Peyer's patch (tissue), 4 donors: ENCODE data around the gene SIAH1. TPM values are rescaled to one million over a fixed set of nuclear protein-coding genes. Genes with fewer than 3 reads are reported as not detected.
"Not testable (repeated sequence)": the region's sequence is repeated elsewhere in the genome, so short reads cannot be mapped to it uniquely, and the experiment has no call there.

ENCODE experiments used
- DNase-seq, 3 donors: peaks; one replicate each; pipeline ENCODE4 v3.0.0-alpha.2; 2017 to 2019
- H3K27ac ChIP-seq, 4 donors: fragments of 200-600 bp; sonication (generic); one replicate each; pipeline ENCODE4 v1.5.1; 2016 to 2019
- H3K27me3 ChIP-seq, 2 donors: fragments of 200-600 bp; sonication (generic); one replicate each; pipeline ENCODE4 v1.5.1; 2019
- H3K36me3 ChIP-seq, 3 donors: fragments of 200-600 bp; sonication (generic); one replicate each; pipeline ENCODE4 v1.5.1; 2016 to 2019
- H3K4me1 ChIP-seq, 4 donors: fragments of 200-600 bp; sonication (generic); one replicate each; pipeline ENCODE4 v1.5.1; 2016 to 2019
- H3K4me3 ChIP-seq, 4 donors: fragments of 200-600 bp; sonication (generic); 1 replicate in 3 of 4; 2 replicates in 1 of 4; pipeline ENCODE4 v1.5.1; 2016 to 2019; ENCODE audit warnings: mild to moderate bottlenecking in 1 of 4
- H3K9me3 ChIP-seq, 4 donors: fragments of 200-600 bp; sonication (generic); one replicate each; pipeline ENCODE4 v1.5.1; 2016 to 2019; ENCODE audit warnings: mild to moderate bottlenecking in 1 of 4
- POLR2A ChIP-seq, 2 donors: fragments of 450-650 bp; IDR thresholded peaks; one replicate each; pipeline ENCODE4 v1.5.1; 2017; ENCODE audit warnings: antibody characterized with exemption in 2 of 2, mild to moderate bottlenecking in 2 of 2, moderate library complexity in 2 of 2
- total RNA-seq, 4 donors: library from RNA; depleted of rRNA; stranded (reverse); fragments of >200 nt; gene quantifications; one replicate each; pipeline ENCODE4 v1.1.0, GENCODE V29; 2016
- TF ChIP-seq, protein P1 (sequence below), 6 experiments: fragments of 450-650 bp in 4 of 6; fragments of 200-600 bp in 2 of 6; sonication (generic) in 1 of 6; IDR thresholded peaks; one replicate each; pipeline ENCODE4 v1.5.1; 2017 to 2019; ENCODE audit warnings: antibody characterized with exemption in 6 of 6, mild to moderate bottlenecking in 3 of 6, moderate library complexity in 1 of 6

Gene SIAH1
- total RNA-seq, 4 donors from 2014 or later, result 27.7 to 35.3 (median 31.4) TPM

DNA sequence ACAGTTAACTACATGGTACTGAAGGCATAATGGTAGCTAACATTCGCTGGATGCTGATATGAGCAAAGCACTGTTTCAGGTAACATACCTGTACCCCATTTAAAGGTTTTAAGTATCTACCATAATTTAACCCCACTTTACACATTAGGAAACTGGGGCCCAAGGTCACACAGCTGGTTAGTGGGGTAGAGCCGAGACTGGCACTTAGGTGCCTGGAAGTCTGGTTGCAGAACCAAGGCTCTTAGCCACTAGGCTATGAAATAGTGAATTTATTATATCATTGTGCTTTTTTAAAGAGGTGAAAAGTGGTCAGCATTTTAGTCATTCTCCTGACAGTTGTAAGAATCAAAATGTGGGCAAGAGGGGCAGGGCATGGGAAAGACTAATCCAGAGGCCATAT, 25.2 kb downstream of the SIAH1 start:
- Histone ChIP-seq H3K27ac (no peak overlapping the region), H3K36me3 (peaks cover 0 to 17% (median 0%) of the 10 kb centered on the region in 3 donors), H3K27me3 (no peaks in the 10 kb centered on the region), H3K4me1 (peaks cover 0 to 8% (median 0%) of the 10 kb centered on the region in 4 donors), H3K4me3 (no peak overlapping the region), H3K9me3 (no peaks in the 10 kb centered on the region)
- no peak for DNase-seq
- TF ChIP-seq, protein P1, sequence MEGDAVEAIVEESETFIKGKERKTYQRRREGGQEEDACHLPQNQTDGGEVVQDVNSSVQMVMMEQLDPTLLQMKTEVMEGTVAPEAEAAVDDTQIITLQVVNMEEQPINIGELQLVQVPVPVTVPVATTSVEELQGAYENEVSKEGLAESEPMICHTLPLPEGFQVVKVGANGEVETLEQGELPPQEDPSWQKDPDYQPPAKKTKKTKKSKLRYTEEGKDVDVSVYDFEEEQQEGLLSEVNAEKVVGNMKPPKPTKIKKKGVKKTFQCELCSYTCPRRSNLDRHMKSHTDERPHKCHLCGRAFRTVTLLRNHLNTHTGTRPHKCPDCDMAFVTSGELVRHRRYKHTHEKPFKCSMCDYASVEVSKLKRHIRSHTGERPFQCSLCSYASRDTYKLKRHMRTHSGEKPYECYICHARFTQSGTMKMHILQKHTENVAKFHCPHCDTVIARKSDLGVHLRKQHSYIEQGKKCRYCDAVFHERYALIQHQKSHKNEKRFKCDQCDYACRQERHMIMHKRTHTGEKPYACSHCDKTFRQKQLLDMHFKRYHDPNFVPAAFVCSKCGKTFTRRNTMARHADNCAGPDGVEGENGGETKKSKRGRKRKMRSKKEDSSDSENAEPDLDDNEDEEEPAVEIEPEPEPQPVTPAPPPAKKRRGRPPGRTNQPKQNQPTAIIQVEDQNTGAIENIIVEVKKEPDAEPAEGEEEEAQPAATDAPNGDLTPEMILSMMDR (IDR thresholded peaks at IDR 0.05), result no peak
- no peak for TF ChIP-seq POLR2A (IDR thresholded peaks at IDR 0.05)

DNA sequence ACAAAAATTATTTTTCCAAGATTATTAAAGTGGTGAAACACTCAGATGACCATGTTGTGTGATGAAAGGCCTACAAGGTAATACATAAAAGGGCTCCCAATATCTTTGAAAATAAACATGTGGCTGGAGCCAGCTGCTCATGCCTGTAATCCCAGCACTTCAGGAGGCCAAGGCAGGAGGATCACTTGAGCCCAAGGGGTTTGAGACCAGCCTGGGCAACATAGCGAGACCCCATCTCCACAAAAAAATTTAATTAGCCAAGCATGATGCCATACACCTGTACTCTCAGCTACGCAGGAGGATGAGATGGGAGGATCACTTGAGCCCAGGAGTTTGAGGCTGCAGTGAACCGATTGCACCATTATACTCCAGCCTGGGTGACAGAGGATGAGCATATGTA, 26.8 kb downstream of the SIAH1 start:
- H3K36me3 ChIP-seq, result peaks cover 0 to 19% (median 0%) of the 10 kb centered on the region in 3 donors
- TF ChIP-seq, protein P1 (IDR thresholded peaks at IDR 0.05), result no peak
- TF ChIP-seq POLR2A (IDR thresholded peaks at IDR 0.05), result no peak
- H3K27ac ChIP-seq, result no peak overlapping the region
- no peak for DNase-seq
- H3K27me3 ChIP-seq, result no peaks in the 10 kb centered on the region
- no peak overlapping the region for H3K4me3 ChIP-seq
- H3K9me3 ChIP-seq, result no peaks in the 10 kb centered on the region
- H3K4me1 ChIP-seq, result no peaks in the 10 kb centered on the region

DNA sequence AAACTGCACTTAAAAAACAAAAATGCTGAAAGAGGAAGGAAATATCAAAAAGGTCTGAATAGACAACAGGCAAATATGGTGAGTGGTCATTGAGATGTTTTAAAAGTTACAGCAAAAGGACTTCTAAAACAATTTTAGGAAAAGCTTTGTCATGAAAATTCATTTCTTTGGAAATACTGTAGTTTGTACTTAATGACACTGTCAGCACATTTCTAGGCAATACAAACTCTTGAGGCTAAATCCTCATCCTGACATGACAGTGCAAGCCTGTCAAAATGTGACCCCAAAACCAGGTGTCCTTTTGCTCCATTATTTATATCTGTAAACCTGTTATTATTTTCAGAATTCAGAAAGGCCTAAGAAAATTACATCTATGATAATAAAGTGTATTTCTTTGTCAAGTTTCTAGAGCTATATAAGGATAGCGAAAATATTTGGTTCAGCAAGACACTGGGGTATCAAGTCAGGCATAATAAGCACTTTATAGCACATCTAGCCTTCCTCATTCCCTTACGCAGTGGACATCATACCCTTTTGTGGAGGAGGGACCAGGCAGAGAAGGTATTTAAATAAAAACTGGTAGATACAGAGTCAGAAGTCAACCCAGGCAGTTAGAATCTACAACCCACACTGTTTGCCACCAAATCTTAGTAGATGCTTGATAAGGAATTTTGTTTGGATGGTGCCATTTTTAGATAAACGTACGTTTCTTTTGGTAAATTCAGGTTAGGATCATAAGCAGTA, 28.4 kb downstream of the SIAH1 start:
- TF ChIP-seq, protein P1 (IDR thresholded peaks at IDR 0.05), result no peak
- no peak for TF ChIP-seq POLR2A (IDR thresholded peaks at IDR 0.05)
- DNase-seq, result no peak
- no peaks in the 10 kb centered on the region for H3K9me3 ChIP-seq
- H3K27me3 ChIP-seq, result no peaks in the 10 kb centered on the region
- H3K4me1 ChIP-seq, result no peaks in the 10 kb centered on the region
- H3K27ac ChIP-seq, result no peak overlapping the region
- no peak overlapping the region for H3K4me3 ChIP-seq
- peaks cover 0 to 32% (median 0%) of the 10 kb centered on the region in 3 donors for H3K36me3 ChIP-seq

DNA sequence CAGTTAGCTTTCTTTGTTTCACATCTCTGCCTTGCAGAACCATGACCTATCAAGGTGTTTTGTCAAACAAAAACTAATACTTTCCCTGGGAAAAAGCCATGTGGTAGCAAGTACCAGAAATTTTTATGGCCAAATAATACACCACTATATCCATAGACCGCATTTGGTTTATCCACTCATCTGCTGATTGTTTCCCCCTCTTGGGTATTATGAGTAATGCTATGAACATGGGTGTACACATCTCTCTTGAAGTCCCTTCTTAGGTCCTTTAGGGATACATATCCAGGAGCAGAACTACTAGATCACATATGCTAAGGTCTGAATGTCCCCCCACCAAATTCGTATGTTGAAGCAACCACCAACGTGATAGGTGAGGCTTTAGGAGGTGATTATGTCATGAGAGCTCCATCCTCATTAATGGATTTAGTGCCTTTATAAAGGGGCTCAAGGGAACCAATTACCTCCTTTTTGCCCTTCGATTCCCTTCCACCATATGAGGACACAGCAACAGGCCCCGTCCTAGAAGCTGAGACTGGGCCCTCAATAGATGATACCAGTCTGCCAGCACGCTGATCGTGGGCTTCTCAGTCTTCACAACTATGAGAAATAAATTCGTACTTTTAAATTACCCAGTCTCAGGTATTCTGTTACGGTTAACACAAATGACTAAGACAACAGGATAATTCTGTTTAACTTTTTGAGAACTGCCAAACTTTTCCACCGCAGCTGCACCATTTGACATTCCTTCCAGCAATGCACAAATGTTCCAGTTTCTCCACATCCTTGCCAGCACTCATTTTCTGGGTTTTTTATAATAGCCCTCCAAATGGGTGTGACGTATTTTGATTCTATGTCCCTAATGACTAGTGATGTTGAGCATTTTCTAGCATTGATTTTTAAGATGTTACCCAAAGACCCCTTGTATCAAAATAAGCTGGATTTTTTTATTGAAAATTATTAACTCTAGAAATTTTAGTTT, 30.0 kb downstream of the SIAH1 start:
- Histone ChIP-seq H3K9me3 (no peaks in the 10 kb centered on the region), H3K4me1 (no peaks in the 10 kb centered on the region), H3K36me3 (peaks cover 0 to 43% (median 0%) of the 10 kb centered on the region in 3 donors), H3K27ac (no peak overlapping the region), H3K4me3 (no peak overlapping the region), H3K27me3 (no peaks in the 10 kb centered on the region)
- no peak for DNase-seq
- TF ChIP-seq, protein P1 (IDR thresholded peaks at IDR 0.05), result no peak
- no peak for TF ChIP-seq POLR2A (IDR thresholded peaks at IDR 0.05)

DNA sequence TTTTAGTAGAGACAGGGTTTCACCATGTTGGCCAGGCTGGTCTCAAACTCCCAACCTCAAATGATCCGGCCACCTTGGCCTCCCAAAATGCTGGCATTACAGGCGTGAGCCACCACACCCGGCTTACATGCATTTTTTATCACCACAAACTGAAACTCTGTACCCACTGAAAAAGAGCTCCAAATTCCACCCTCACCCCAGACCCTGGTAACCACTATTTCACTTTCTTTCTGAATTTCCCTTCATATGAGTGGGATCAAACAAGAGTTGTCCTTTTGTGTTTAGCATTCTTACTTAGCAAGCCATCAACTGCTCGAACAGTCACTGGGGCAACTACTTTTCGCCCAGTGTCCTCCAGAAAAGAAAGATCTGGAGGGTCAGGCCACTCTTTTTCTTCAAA, 30.8 kb downstream of the SIAH1 start:
- not testable (repeated sequence) for H3K4me3 ChIP-seq, H3K4me1 ChIP-seq, DNase-seq, H3K27ac ChIP-seq, H3K9me3 ChIP-seq, H3K27me3 ChIP-seq
- H3K36me3 ChIP-seq, result peaks cover 0 to 49% (median 0%) of the 10 kb centered on the region in 3 donors
